Measurements from ENCODE around the gene ADGRB3. TPM values are rescaled to one million over a fixed set of nuclear protein-coding genes. Genes with fewer than 3 reads are reported as not detected.
"Not testable (repeated sequence)": the region's sequence is repeated elsewhere in the genome, so short reads cannot be mapped to it uniquely, and the experiment has no call there.

Gene ADGRB3
- total RNA-seq, 1 experiment from 2014 or later: 0.24 TPM

DNA sequence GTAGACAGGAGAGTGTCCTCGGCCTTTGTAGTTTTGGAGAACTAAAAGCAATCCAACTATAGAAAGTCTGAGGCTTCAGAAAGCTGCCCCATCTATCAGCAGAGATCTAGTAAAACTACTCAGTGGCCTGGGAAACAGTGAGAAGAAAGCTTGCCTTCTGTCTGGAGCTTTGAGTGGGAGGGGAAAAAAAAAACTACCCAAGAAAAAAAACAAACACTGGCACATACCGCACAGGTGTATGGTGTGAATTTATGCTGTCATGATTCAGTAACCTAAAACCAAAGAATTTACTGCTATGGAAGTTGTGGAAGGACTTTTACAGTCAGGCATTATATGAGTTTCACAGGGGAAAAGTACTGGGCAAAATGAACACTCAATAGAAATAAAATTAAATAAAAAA is 280.5 kb downstream of the ADGRB3 start:
- DNase-seq (ENCODE audit: low read depth): no peak

DNA sequence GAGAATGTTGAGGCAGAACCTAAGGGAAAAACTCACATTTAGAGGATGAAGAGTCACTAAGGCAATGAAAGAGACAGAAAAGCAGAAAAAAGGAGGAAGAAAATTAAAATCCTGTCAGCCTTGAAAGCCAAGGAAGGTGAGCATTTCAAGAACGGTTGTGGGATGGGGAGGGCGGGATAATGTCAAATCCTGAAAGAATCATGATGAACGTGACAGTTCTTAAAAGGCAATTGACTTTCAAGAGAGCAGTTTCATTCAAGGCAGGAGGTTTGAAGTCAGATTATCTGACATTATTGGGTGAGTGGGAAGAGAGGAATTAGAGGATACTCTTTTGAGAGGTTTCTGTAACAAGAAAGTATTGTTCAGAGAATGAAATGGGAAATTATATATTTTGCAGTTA is 284.5 kb downstream of the ADGRB3 start:
- DNase-seq (ENCODE audit: low read depth): no peak

GRCh38 chr6:68941345-68941744 is 306.3 kb downstream of the ADGRB3 start:
- DNase-seq (ENCODE audit: low read depth): no peak

GRCh38 chr6:68947721-68948120 is 312.6 kb downstream of the ADGRB3 start:
- no peak for DNase-seq (ENCODE audit: low read depth)

DNA sequence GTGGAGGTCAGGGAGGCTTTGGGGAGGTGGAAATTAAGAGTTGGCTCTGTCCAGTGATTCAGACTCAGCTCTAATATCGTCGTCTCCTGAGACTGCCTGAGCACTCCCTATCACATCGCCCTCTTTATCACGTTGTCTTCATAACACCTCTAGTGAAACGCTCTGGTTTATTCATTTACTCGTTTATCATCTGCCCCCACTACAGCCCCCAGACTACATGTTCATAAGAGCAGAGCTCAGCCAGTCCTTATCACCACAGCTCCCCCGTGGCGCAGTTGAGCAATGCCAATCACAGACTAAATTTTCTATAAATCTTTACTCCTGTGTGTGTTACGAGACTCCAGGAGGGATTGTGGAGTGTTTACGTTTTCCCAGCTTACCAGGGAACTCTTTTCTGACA is 316.2 kb downstream of the ADGRB3 start:
- no peak for DNase-seq (ENCODE audit: low read depth)

DNA sequence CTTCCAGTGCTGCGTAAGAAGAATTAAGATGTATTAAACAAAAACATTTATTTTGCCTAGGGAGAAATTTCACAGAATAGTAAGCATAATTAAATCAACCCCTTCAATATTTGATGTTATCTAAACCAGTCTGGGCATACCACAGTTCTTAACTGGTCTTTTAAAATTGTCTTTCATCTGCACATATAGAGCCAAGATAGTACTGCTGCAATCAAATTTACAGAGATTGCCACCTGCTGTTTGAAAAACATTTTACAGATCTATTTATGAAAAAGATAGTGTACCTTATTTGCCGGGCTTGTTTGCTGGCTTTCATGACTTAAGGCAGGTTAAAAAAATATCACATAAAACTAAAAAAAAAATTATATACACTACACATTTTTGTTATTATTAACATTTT is 323.2 kb downstream of the ADGRB3 start:
- DNase-seq (ENCODE audit: low read depth): peak; percentile 13

GRCh38 chr6:68967549-68968300 is 332.6 kb downstream of the ADGRB3 start:
- DNase-seq (ENCODE audit: low read depth): peak; percentile 42

DNA sequence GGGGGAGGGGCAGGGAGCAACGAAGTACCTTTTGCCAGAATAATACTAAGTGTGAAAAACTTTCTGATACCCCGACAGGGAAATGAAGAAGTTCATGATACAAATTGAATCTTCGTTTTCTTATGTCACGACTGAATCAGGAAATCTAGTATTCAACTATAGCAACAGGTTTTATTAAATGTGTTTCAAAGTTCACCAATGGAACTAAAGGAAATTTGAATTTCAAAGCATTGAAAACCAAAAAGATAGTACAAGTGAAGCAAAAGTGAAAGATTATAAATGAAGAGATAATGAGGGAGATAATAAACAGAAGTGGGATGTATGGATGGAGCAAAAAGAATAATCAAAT is 333.2 kb downstream of the ADGRB3 start:
- no peak for DNase-seq (ENCODE audit: low read depth)

DNA sequence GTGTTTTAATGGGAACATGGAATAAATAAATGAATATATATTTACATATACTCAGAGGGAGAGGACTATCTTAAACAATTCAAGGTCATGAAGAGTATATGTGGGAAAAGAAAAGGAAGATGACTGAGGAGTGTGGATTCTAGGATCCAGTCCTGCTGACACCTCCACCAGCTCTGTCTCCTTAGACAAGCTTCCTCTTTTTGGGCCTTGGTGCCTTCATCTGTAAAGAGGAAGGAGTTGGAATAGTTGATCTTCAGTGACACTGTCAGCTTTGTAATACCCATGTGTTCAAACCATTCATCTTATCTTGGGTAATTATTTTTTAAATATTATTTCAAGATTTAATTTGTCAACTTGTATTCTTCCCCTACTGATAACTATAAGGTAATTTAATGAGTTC is 338.0 kb downstream of the ADGRB3 start:
- no peak for DNase-seq (ENCODE audit: low read depth)

DNA sequence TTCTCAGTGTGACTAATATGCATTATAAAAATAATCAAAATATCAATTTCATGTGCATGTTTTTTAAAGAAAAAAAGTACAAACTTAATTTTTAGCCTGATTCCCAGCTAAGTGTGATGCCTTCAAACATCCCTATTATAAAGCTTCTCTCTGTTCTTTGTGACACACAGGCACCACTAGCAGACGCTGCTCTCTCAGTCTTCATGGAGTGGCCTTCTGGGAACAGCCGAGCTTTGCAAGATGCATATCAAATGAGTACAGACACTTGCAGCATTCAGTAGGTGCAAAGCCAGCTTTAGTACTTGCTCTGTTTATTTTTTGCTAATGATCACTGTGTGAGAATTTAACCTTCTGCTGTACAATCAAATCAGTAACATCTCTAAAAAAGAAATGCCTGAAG is 340.0 kb downstream of the ADGRB3 start:
- peak; percentile 10 for DNase-seq (ENCODE audit: low read depth)

DNA sequence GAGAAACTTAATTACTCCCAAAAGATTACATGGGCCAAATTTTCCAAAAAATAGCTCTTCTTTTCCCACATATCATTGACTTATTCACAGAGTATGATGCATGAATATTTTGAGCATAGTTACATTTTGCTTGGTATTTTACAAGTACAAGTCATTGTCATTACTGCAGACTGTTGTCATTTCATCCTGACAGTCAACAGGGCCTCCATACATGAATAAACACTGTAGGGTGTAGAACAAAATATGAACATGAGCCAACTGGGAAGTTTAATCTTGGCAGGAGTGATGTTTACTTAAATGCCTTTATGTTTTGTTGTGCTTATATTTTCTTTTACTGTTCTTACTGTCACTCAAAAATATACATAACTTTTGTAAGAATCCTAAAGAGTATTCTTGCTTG is 340.7 kb downstream of the ADGRB3 start:
- DNase-seq (ENCODE audit: low read depth): no peak

- no peak for DNase-seq (ENCODE audit: low read depth)
Observed at GRCh38 chr6:68976260-68976659, 341.2 kb downstream of the ADGRB3 start.

- no peak for DNase-seq (ENCODE audit: low read depth)
Observed at GRCh38 chr6:68978411-68978810, 343.3 kb downstream of the ADGRB3 start.

DNA sequence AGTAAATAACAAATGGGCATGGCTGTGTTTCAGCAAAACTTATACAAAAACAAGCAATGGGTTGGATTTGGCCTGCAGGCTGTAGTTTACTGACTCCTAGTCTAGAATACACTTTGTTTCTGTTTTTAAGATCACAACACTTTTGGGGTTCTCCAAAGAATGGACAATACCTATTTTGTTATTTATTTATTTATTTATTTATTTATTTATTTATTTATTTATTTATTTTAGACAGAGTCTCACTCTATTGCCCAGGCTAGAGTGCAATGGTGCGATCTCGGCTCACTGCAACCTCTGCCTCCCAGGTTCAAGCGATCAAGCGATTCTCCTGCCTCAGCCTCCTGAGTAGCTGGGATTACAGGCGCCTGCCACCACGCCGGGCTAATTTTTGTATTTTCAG is 346.6 kb downstream of the ADGRB3 start:
- DNase-seq (ENCODE audit: low read depth): not testable (repeated sequence)

- no peak for DNase-seq (ENCODE audit: low read depth)
Observed at GRCh38 chr6:68988698-68989097, 353.6 kb downstream of the ADGRB3 start.

DNA sequence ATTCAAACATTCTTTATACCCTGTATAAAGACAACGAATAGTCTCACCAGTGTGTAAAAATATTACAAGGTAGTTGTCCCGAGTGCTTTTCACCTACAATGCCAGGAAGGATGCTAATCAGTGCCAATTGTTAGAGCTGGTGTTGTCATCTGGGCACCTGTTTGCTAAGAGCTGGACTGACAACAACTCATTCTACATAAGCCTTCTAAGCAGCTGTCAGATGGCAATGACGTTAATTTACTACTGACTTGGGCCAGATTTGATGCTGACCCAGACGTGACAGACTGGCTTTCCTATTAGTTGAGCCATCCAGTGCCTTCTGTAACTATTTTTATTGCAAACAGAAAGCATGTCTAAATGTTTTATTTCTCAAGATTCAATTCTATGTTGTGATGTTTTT is 355.2 kb downstream of the ADGRB3 start:
- DNase-seq (ENCODE audit: low read depth): no peak

- no peak for DNase-seq (ENCODE audit: low read depth)
Observed at GRCh38 chr6:68993911-68994310, 358.8 kb downstream of the ADGRB3 start.

GRCh38 chr6:68994521-68994920 is 359.4 kb downstream of the ADGRB3 start:
- no peak for DNase-seq (ENCODE audit: low read depth)

- DNase-seq (ENCODE audit: low read depth): peak; percentile 11
Observed at GRCh38 chr6:69005199-69005598, 370.1 kb downstream of the ADGRB3 start.

GRCh38 chr6:69007781-69008180 is 372.7 kb downstream of the ADGRB3 start:
- DNase-seq (ENCODE audit: low read depth): no peak

DNA sequence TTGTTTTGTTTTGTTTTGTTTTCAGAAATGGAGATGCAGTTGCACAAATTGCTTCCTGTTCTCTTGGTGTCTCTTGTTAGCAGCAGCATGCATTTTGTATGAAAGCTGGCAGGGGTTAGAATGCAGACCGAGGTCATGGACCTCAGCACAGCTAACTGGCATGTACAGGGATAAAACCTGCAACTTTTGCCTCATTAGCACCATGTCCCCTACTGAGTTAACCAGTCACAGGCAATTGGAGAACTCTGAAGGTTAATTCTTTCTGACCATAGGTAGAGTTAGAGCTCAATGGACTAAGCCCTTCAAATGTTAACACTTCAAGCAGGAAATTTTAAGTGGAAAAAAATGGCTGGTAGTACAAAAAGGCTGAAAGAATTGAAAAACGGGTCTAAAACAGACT is 377.1 kb downstream of the ADGRB3 start:
- no peak for DNase-seq (ENCODE audit: low read depth)

- DNase-seq (ENCODE audit: low read depth): no peak
Observed at GRCh38 chr6:69012876-69013275, 377.8 kb downstream of the ADGRB3 start.

- DNase-seq (ENCODE audit: low read depth): no peak
Observed at GRCh38 chr6:69018906-69019305, 383.8 kb downstream of the ADGRB3 start.

DNA sequence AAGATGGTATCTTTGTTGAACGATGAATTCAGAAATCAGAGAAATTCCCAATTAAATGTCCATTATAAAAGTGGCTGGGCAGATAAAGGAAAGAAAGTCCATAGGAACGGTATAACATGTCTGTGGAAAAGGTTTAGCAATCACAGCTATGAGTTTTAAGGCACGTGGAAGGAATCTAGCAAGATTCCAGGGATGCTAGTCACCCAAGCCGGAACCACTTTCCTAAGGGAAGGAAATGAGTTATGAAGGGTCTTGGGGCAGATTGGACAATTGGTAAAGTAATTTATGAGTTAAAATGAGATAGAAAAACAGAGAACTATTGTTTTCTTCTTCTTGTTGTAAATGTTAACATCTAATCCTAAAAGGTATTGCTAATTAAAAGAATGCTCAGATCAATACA is 384.8 kb downstream of the ADGRB3 start:
- DNase-seq (ENCODE audit: low read depth): peak; percentile 76
